Activated CD8-positive, alpha-beta memory T cell treated with anti-CD3 and anti-CD28 coated beads, Interleukin-2, amount 50 U/mL, for 24 hours (primary cell): ENCODE measurements around the gene B4GALNT3.
"Not testable (repeated sequence)": the region's sequence is repeated elsewhere in the genome, so short reads cannot be mapped to it uniquely, and the experiment has no call there.

Experiments
- DNase-seq: peaks from one replicate; pipeline ENCODE4 v3.0.0-alpha.2; 2020; ENCODE audit errors: extremely low read depth

Gene B4GALNT3

GRCh38 chr12:575129-575502, 115.4 kb downstream of the B4GALNT3 start:
- no peak for DNase-seq

- peak; percentile 40 for DNase-seq
Measured at GRCh38 chr12:575948-576614, 116.3 kb downstream of the B4GALNT3 start.

GRCh38 chr12:576615-577110, 116.9 kb downstream of the B4GALNT3 start:
- DNase-seq = no peak

GRCh38 chr12:577994-578747, 118.4 kb downstream of the B4GALNT3 start:
- not testable (repeated sequence) for DNase-seq

GRCh38 chr12:578748-579419, 119.1 kb downstream of the B4GALNT3 start:
- DNase-seq = no peak

- no peak for DNase-seq
Measured at GRCh38 chr12:579420-580110, 119.8 kb downstream of the B4GALNT3 start.

- no peak for DNase-seq
Measured at GRCh38 chr12:580813-581212, 121.1 kb downstream of the B4GALNT3 start.

- no peak for DNase-seq
Measured at GRCh38 chr12:581321-581720, 121.6 kb downstream of the B4GALNT3 start.

- no peak for DNase-seq
Measured at GRCh38 chr12:581746-582145, 122.0 kb downstream of the B4GALNT3 start.

GRCh38 chr12:583251-583869, 123.6 kb downstream of the B4GALNT3 start:
- no peak for DNase-seq

GRCh38 chr12:585062-586061, 125.6 kb downstream of the B4GALNT3 start:
- no peak for DNase-seq

GRCh38 chr12:586318-587071, 126.8 kb downstream of the B4GALNT3 start:
- DNase-seq = no peak

- no peak for DNase-seq
Measured at GRCh38 chr12:587132-588023, 127.6 kb downstream of the B4GALNT3 start.

GRCh38 chr12:588024-588322, 128.2 kb downstream of the B4GALNT3 start:
- no peak for DNase-seq

- DNase-seq = no peak
Measured at GRCh38 chr12:588646-589045, 128.9 kb downstream of the B4GALNT3 start.

- DNase-seq = no peak
Measured at GRCh38 chr12:590206-590750, 130.5 kb downstream of the B4GALNT3 start.

- DNase-seq = no peak
Measured at GRCh38 chr12:591167-592023, 131.7 kb downstream of the B4GALNT3 start.
